SW480 (cell line): Measurements from ENCODE around the gene CARD9.
A peak's percentile ranks its signal among the peaks of the same experiment; 100 is the strongest.
"Not testable (repeated sequence)": the region's sequence is repeated elsewhere in the genome, so short reads cannot be mapped to it uniquely, and the experiment has no call there.

Source experiments
- DNase-seq: peaks from one replicate; pipeline ENCODE4 v3.0.0-alpha.2; 2016; ENCODE audit warnings: low spot score

CARD9 gene

GRCh38 chr9:136363949-136364748 is 9.3 kb downstream of the CARD9 start:
- no peak for DNase-seq

GRCh38 chr9:136363106-136363948 is 10.1 kb downstream of the CARD9 start, which contains the start of gene DNLZ:
DNLZ (minus strand) TSS chr9:136363744; CDS start chr9:136363714, 30 bp downstream.
- DNase-seq: peak; percentile 91

GRCh38 chr9:136362450-136362784 is 11.1 kb downstream of the CARD9 start:
- no peak for DNase-seq

GRCh38 chr9:136361754-136362449 is 11.6 kb downstream of the CARD9 start:
- no peak for DNase-seq

- no peak for DNase-seq
Measured at GRCh38 chr9:136361047-136361753, 12.3 kb downstream of the CARD9 start.

- DNase-seq: no peak
Measured at GRCh38 chr9:136359774-136360718, 13.4 kb downstream of the CARD9 start.

GRCh38 chr9:136358888-136359287 is 14.6 kb downstream of the CARD9 start:
- DNase-seq: no peak

GRCh38 chr9:136358016-136358415 is 15.5 kb downstream of the CARD9 start:
- DNase-seq: no peak

GRCh38 chr9:136357202-136357725 is 16.2 kb downstream of the CARD9 start:
- DNase-seq: no peak

- DNase-seq: no peak
Measured at GRCh38 chr9:136355616-136356557, 17.6 kb downstream of the CARD9 start.

- peak; percentile 64 for DNase-seq
Measured at GRCh38 chr9:136354592-136355085, 18.8 kb downstream of the CARD9 start.

- DNase-seq: no peak
Measured at GRCh38 chr9:136353757-136354488, 19.5 kb downstream of the CARD9 start.

- DNase-seq: no peak
Measured at GRCh38 chr9:136353088-136353487, 20.4 kb downstream of the CARD9 start.

- no peak for DNase-seq
Measured at GRCh38 chr9:136352682-136353081, 20.8 kb downstream of the CARD9 start.

GRCh38 chr9:136351868-136352267 is 21.6 kb downstream of the CARD9 start:
- not testable (repeated sequence) for DNase-seq

- DNase-seq: no peak
Measured at GRCh38 chr9:136351252-136351800, 22.1 kb downstream of the CARD9 start.

GRCh38 chr9:136349546-136349945 is 23.9 kb downstream of the CARD9 start:
- no peak for DNase-seq

- DNase-seq: no peak
Measured at GRCh38 chr9:136348691-136349090, 24.8 kb downstream of the CARD9 start.
